SK-N-SH treated with all-trans-retinoic acid at 6 μM for 48 hours (cell line): ENCODE measurements around the gene CABLES1.

Source experiments
- ATAC-seq: fragments of 200-7000 bp; cut with Tn5 transposase; 3 replicates; pipeline ENCODE4 v1.9.1; 2020; ENCODE audit warnings: mild to moderate bottlenecking, moderate library complexity
- ARNTL ChIP-seq: fragments of 450-650 bp; formaldehyde crosslinking; IDR thresholded peaks from 2 replicates; pipeline ENCODE4 v1.5.0; 2020; ENCODE audit warnings: low read depth, mild to moderate bottlenecking, moderate library complexity, borderline replicate concordance
- BACH2 ChIP-seq: fragments of 250-450 bp; sonication (Bioruptor Pico); IDR thresholded peaks from 2 replicates; pipeline ENCODE4 v1.9.0; 2021; ENCODE audit warnings: mild to moderate bottlenecking, borderline replicate concordance
- CSDC2 ChIP-seq: fragments of 250-450 bp; sonication (Bioruptor Pico); IDR thresholded peaks from 2 replicates; pipeline ENCODE4 v1.5.0; 2020; ENCODE audit warnings: mild to moderate bottlenecking, moderate library complexity
- ESRRG ChIP-seq: fragments of 250-450 bp; sonication (Bioruptor Pico); IDR thresholded peaks from 2 replicates; pipeline ENCODE4 v1.6.1; 2021; ENCODE audit warnings: mild to moderate bottlenecking
- GLIS3 ChIP-seq: fragments of 250-450 bp; sonication (Bioruptor Pico); IDR thresholded peaks from 2 replicates; pipeline ENCODE4 v1.5.0; 2020; ENCODE audit warnings: mild to moderate bottlenecking, moderate library complexity
- ISL1 ChIP-seq: fragments of 250-450 bp; sonication (Bioruptor Pico); IDR thresholded peaks from 2 replicates; pipeline ENCODE4 v2.1.2; 2022; ENCODE audit warnings: mild to moderate bottlenecking, moderate library complexity
- OSR1 ChIP-seq: fragments of 250-450 bp; sonication (Bioruptor Pico); IDR thresholded peaks from 2 replicates; pipeline ENCODE4 v1.8.0; 2022; ENCODE audit warnings: moderate library complexity, mild to moderate bottlenecking, inconsistent platforms
- PATZ1 ChIP-seq: fragments of 250-450 bp; sonication (Bioruptor Pico); IDR thresholded peaks from 2 replicates; pipeline ENCODE4 v1.8.0; 2020; ENCODE audit warnings: mild to moderate bottlenecking, moderate library complexity, borderline replicate concordance
- POU6F1 ChIP-seq: fragments of 250-450 bp; sonication (Bioruptor Pico); IDR thresholded peaks from 2 replicates; pipeline ENCODE4 v1.8.0; 2021; ENCODE audit warnings: low read depth, mild to moderate bottlenecking, moderate library complexity, borderline replicate concordance
- RARB ChIP-seq: fragments of 250-450 bp; sonication (Bioruptor Pico); IDR thresholded peaks from 2 replicates; pipeline ENCODE4 v1.8.0; 2021; ENCODE audit warnings: mild to moderate bottlenecking, moderate library complexity
- SNAI2 ChIP-seq: fragments of 250-450 bp; sonication (Bioruptor Pico); IDR thresholded peaks from 2 replicates; pipeline ENCODE4 v1.5.0; 2020; ENCODE audit warnings: mild to moderate bottlenecking, moderate library complexity
- TCF4 ChIP-seq: fragments of 250-450 bp; sonication (Bioruptor Pico); IDR thresholded peaks from 2 replicates; pipeline ENCODE4 v1.8.0; 2021; ENCODE audit warnings: mild to moderate bottlenecking, moderate library complexity, borderline replicate concordance
- TOX ChIP-seq: fragments of 250-450 bp; sonication (Bioruptor Pico); IDR thresholded peaks from 2 replicates; pipeline ENCODE4 v1.8.0; 2021; ENCODE audit warnings: mild to moderate bottlenecking, moderate library complexity, borderline replicate concordance
- TSHZ2 ChIP-seq: fragments of 250-450 bp; sonication (Bioruptor Pico); IDR thresholded peaks from 2 replicates; pipeline ENCODE4 v1.5.0; 2020; ENCODE audit warnings: mild to moderate bottlenecking, moderate library complexity
- ZC3H10 ChIP-seq: fragments of 250-450 bp; sonication (Bioruptor Pico); IDR thresholded peaks from 2 replicates; pipeline ENCODE4 v1.5.1; 2021; ENCODE audit warnings: mild to moderate bottlenecking, moderate library complexity
- ZFP3 ChIP-seq: fragments of 250-450 bp; sonication (Bioruptor Pico); IDR thresholded peaks from 2 replicates; pipeline ENCODE4 v1.5.0; 2020; ENCODE audit warnings: mild to moderate bottlenecking, moderate library complexity
- ZFP30 ChIP-seq: fragments of 450-650 bp; formaldehyde crosslinking; IDR thresholded peaks from 2 replicates; pipeline ENCODE4 v1.5.0; 2022; ENCODE audit warnings: mild to moderate bottlenecking, moderate library complexity
- ZNF565 ChIP-seq: fragments of 450-650 bp; formaldehyde crosslinking; conservative IDR thresholded peaks from 2 replicates; pipeline ENCODE4 v1.5.0; 2020; ENCODE audit warnings: low read depth, mild to moderate bottlenecking, moderate library complexity
- ZNF70 ChIP-seq: fragments of 450-650 bp; formaldehyde crosslinking; IDR thresholded peaks from 2 replicates; pipeline ENCODE4 v1.5.0; 2020; ENCODE audit warnings: mild to moderate bottlenecking, moderate library complexity
- ZNF8 ChIP-seq: fragments of 450-650 bp; formaldehyde crosslinking; IDR thresholded peaks from 2 replicates; pipeline ENCODE4 v1.5.0; 2020; ENCODE audit warnings: mild to moderate bottlenecking, moderate library complexity
- TF ChIP-seq, protein P1 (sequence below): fragments of 250-450 bp; sonication (Bioruptor Pico); IDR thresholded peaks from 2 replicates; pipeline ENCODE4 v1.5.1; 2021; ENCODE audit warnings: mild to moderate bottlenecking, moderate library complexity
- TF ChIP-seq, protein P2 (sequence below): fragments of 250-450 bp; sonication (Bioruptor Pico); IDR thresholded peaks from 2 replicates; pipeline ENCODE4 v1.5.1; 2020; ENCODE audit warnings: low read depth, mild to moderate bottlenecking, moderate library complexity

CABLES1 gene

DNA sequence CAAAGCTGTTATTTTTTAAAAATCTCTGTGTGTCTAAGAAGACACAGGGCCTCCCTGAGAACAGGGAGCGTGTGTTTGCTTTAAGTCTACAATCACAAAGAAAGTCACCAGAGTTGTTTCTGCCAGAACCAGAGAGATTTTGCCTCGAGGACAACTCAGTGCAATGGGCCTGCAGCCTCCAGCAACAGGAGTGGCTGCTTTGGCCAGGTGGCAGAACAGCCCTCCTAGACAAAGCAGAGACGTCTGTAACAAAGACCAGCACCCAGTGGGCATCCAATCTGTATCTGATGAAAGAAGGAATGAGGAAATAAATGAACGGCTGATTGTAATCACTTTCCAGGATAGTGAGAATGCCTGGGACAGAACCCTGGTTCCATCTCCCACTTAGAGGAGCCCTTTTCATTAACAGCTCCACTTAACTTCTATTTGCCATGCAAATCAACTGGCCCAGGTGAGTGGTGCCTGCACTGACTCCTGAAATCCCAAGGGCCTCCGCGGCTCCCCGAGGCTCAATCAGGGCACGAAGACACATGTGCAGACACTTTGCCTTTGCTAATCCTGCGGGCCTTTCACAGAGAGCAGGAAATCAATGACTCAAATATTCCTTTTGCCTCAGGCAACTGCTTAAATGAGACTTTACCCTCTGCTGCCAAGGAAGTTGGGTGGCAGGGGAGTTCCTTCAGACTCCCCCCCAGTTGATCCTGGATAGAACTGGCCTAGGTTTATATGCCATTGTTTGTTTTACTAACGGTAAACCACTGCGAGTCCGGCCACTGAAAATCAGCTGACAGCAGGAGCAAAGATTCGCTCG, 146.5 kb downstream of the CABLES1 start:
- no peak for TF ChIP-seq CSDC2 (CRISPR knock-in tag)
- TF ChIP-seq, protein P1, sequence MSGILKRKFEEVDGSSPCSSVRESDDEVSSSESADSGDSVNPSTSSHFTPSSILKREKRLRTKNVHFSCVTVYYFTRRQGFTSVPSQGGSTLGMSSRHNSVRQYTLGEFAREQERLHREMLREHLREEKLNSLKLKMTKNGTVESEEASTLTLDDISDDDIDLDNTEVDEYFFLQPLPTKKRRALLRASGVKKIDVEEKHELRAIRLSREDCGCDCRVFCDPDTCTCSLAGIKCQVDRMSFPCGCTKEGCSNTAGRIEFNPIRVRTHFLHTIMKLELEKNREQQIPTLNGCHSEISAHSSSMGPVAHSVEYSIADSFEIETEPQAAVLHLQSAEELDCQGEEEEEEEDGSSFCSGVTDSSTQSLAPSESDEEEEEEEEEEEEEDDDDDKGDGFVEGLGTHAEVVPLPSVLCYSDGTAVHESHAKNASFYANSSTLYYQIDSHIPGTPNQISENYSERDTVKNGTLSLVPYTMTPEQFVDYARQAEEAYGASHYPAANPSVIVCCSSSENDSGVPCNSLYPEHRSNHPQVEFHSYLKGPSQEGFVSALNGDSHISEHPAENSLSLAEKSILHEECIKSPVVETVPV: no peak
- TF ChIP-seq ESRRG (CRISPR knock-in tag): no peak
- no peak for TF ChIP-seq ZNF8
- no peak for TF ChIP-seq ZNF70 (CRISPR knock-in tag)
- no peak for TF ChIP-seq TOX (CRISPR knock-in tag)
- TF ChIP-seq, protein P2, sequence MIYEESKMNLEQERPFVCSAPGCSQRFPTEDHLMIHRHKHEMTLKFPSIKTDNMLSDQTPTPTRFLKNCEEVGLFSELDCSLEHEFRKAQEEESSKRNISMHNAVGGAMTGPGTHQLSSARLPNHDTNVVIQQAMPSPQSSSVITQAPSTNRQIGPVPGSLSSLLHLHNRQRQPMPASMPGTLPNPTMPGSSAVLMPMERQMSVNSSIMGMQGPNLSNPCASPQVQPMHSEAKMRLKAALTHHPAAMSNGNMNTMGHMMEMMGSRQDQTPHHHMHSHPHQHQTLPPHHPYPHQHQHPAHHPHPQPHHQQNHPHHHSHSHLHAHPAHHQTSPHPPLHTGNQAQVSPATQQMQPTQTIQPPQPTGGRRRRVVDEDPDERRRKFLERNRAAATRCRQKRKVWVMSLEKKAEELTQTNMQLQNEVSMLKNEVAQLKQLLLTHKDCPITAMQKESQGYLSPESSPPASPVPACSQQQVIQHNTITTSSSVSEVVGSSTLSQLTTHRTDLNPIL: no peak
- no peak for TF ChIP-seq TSHZ2
- TF ChIP-seq ZNF565 (CRISPR knock-in tag): no peak
- no peak for TF ChIP-seq GLIS3 (CRISPR knock-in tag)
- no peak for TF ChIP-seq POU6F1 (CRISPR knock-in tag)
- TF ChIP-seq ZC3H10 (CRISPR knock-in tag): no peak
- no peak for TF ChIP-seq ZFP3 (CRISPR knock-in tag)
- TF ChIP-seq RARB (CRISPR knock-in tag): no peak
- no peak for TF ChIP-seq ZFP30 (CRISPR knock-in tag)
- TF ChIP-seq SNAI2 (CRISPR knock-in tag): no peak
- TF ChIP-seq PATZ1 (CRISPR knock-in tag): no peak
- no peak for TF ChIP-seq ISL1 (CRISPR knock-in tag)
- no peak for TF ChIP-seq ARNTL (CRISPR knock-in tag)
- no peak for TF ChIP-seq BACH2 (CRISPR knock-in tag)
- no peak for ATAC-seq

GRCh38 chr18:23282437-23282781, 147.1 kb downstream of the CABLES1 start:
- ATAC-seq: no peak
- TF ChIP-seq TSHZ2: no peak
- no peak for TF ChIP-seq ISL1 (CRISPR knock-in tag)
- no peak for TF ChIP-seq OSR1
- no peak for TF ChIP-seq ZC3H10 (CRISPR knock-in tag)
- no peak for TF ChIP-seq TCF4 (CRISPR knock-in tag)
- no peak for TF ChIP-seq ZNF8
- no peak for TF ChIP-seq ESRRG (CRISPR knock-in tag)
- no peak for TF ChIP-seq ZNF70 (CRISPR knock-in tag)
- TF ChIP-seq ARNTL (CRISPR knock-in tag): no peak
- no peak for TF ChIP-seq BACH2 (CRISPR knock-in tag)
- no peak for TF ChIP-seq ZNF565 (CRISPR knock-in tag)
- no peak for TF ChIP-seq CSDC2 (CRISPR knock-in tag)
- TF ChIP-seq GLIS3 (CRISPR knock-in tag): no peak
- TF ChIP-seq PATZ1 (CRISPR knock-in tag): no peak
- TF ChIP-seq, protein P2: no peak
- no peak for TF ChIP-seq RARB (CRISPR knock-in tag)
